H1 (cell line): ENCODE data around the gene CELF2. TPM values are rescaled to one million over a fixed set of nuclear protein-coding genes. Genes with fewer than 3 reads are reported as not detected.

Source experiments
- NANOG ChIP-seq: IDR thresholded peaks from 2 replicates; pipeline ENCODE4 v1.6.1; 2011; ENCODE audit warnings: low read length, low read depth, mild to moderate bottlenecking, inconsistent platforms; ENCODE audit not compliant: insufficient read depth, poor library complexity, severe bottlenecking
- POU5F1 ChIP-seq: IDR thresholded peaks from 2 replicates; pipeline ENCODE4 v1.6.1; 2011; ENCODE audit warnings: low read depth, mild to moderate bottlenecking, low read length, moderate library complexity
- RBBP5 ChIP-seq: IDR thresholded peaks from 2 replicates; pipeline ENCODE4 v1.7.1; 2012; ENCODE audit warnings: low read depth, mild to moderate bottlenecking, inconsistent platforms, low read length, moderate library complexity, borderline replicate concordance
- SP2 ChIP-seq: IDR thresholded peaks from 2 replicates; pipeline ENCODE4 v1.6.1; 2012; ENCODE audit warnings: mild to moderate bottlenecking, low read length, inconsistent platforms
- polyA plus RNA-seq, 7 experiments: library from polyadenylated mRNA; depleted of rRNA in 3 of 7; stranded (reverse) in 5 of 7; unstranded in 2 of 7; fragments of >200 nt in 5 of 7; fragments of 200-250 nt in 2 of 7; gene quantifications; 1 replicate in 5 of 7; 2 replicates in 1 of 7; 4 replicates in 1 of 7; pipeline versions ENCODE4 v1.2.1 to v1.2.3, GENCODE V29; 2011 to 2013; ENCODE audit warnings: missing spikeins in 2 of 7, mixed read lengths in 2 of 7
- total RNA-seq: library from RNA; stranded (reverse); fragmentation: NEBNext Ultra II Directional; extraction: Animal tissue kit (Norgen Biotek cat#: 25700); gene quantifications from 2 replicates; pipeline ENCODE4 v1.2.1, GENCODE V29; 2021
- TF ChIP-seq, protein P1 (sequence below): IDR thresholded peaks from 2 replicates; pipeline ENCODE4 v1.6.1; 2012; ENCODE audit warnings: inconsistent platforms

CELF2 gene
- total and polyA plus RNA-seq, 2 of the 8 experiments (the other 6 are each of a cell fraction or from before 2014, with no cell fraction given), result 18.3 to 22.7 TPM

- no peak for TF ChIP-seq NANOG
- no peak for TF ChIP-seq RBBP5
- TF ChIP-seq SP2, result no peak
- TF ChIP-seq POU5F1, result no peak
- TF ChIP-seq, protein P1, sequence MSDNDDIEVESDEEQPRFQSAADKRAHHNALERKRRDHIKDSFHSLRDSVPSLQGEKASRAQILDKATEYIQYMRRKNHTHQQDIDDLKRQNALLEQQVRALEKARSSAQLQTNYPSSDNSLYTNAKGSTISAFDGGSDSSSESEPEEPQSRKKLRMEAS, result no peak
- TF ChIP-seq, all 59 proteins: peak for 0
Observed at GRCh38 chr10:11334436-11334835, 316.8 kb downstream of the CELF2 start (continued).
